GM18868 (cell line): ENCODE measurements around the gene ARHGEF26.
"Not testable (repeated sequence)": the region's sequence is repeated elsewhere in the genome, so short reads cannot be mapped to it uniquely, and the experiment has no call there.

ENCODE experiments used
- ATAC-seq: cut with Tn5 transposase; IDR thresholded peaks from one replicate; pipeline ENCODE4 v1.9.1; 2021; ENCODE audit warnings: mild to moderate bottlenecking, moderate library complexity; ENCODE audit not compliant: unreplicated experiment

The ARHGEF26 gene

GRCh38 chr3:154120961-154121700 lies at the start of gene ARHGEF26:
Gene ARHGEF26, plus strand, starts transcription at chr3:154121390. Its CDS starts 603 bp downstream, at chr3:154121993.
- peak; percentile 65 for ATAC-seq

DNA sequence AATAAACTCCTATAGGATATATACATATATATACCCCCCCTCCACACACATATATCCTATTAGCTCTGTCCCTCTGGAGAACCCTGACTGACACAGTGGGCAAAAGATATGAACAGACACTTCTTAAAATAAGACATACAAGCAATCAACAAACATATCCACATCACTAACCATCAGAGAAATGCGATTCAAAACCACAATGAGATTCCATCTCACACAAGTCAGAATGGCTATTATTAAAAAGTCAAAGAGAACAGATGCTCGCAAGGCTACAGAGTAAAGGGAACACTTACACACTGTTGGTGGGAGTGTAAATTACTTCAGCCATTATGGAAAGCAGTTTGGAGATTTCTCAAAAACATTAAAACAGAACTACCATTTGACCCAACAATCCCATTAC lies 46.2 kb upstream of the ARHGEF26 start:
- no peak for ATAC-seq

- ATAC-seq = no peak
These were observed 42.5 kb upstream of the ARHGEF26 start for GRCh38 chr3:154078672-154079071.

DNA sequence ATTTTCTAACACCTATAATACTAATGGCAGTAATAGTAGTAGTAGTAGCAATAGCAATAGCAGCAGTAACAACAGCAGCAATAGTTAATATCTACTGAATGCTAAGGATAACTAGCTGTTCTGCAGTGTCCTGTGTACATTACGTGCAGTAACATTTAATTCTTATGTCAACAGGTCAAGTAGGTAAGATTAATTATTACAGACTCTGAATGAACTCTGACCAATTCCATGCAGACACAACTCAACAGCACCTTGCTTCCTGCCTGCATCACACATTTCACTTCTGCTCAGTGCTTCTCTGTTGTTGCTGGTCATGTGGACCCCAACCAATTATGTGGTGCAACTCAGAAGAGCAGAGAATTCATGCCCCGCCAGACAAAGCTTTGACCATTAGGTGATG lies 39.9 kb upstream of the ARHGEF26 start:
- no peak for ATAC-seq

DNA sequence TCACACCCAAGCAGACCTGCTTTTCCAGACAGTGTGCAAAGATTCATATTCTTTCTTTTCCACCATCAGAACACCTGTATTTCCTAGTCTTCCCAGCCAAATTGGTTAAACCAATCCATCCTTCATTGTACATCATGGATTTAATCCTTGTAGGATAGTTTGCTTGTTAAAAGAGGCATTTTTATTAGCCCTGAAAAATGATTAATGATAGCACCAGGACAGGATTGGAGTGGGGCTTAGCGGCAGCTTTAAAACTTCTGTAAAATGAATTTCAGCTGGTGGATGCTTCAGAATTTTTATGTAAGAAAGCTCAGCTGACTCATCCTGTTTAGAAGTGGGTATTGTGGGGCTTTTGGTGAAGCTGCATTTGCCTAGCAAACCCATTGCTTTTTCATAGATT lies 36.1 kb upstream of the ARHGEF26 start:
- no peak for ATAC-seq

GRCh38 chr3:154085799-154086198 lies 35.4 kb upstream of the ARHGEF26 start:
- no peak for ATAC-seq

DNA sequence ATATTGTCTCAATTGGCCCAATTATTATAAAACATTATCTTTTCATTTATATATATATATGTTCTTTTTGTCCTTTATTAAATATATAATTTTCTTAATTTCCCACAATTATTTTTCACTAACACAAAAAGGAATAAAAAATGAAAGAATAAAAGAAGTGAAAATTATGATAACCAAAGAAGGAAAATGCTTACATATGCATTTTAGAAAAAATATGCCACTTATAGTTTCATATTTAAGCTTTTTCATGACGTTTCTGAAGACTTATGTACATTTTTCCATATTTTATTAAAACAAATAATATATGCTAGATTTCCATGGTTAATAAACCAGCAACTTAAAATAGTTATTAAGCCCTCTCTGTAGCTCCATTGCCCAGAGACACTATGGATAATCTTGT lies 34.9 kb upstream of the ARHGEF26 start:
- ATAC-seq = no peak

DNA sequence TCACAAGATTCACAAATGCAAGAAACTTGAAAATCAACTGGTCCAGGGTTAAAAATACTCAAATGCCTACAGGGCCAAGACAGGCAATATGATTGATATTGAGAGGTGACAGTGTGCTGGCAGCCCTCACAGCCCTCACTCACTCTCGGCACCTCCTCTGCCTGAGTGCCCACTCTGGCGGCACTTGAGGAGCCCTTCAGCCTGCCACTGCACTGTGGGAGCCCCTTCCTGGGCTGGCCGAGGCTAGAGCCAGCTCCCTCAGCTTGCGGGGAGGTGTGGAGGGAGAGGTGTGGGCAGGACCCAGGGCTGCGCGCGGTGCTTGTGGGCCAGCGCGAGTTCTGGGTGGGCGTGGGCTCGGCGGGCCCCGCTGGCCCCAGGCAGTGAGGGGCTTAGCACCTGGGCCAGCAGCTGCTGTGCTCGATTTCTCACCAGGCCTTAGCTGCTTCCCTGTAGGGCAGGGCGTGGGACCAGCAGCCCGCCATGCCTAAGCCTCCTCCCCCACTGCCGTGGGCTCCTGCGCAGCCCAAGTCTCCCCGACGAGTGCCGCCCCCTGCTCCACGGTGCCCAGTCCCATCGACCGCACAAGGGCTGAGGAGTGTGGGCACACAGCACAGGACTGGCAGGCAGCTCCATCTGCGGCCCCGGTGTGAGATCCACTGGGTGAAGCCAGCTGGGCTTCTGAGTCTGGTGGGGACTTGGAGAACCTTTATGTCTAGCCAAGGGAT lies 33.3 kb upstream of the ARHGEF26 start:
- ATAC-seq = not testable (repeated sequence)

GRCh38 chr3:154089421-154090420 lies 31.5 kb upstream of the ARHGEF26 start:
- ATAC-seq = no peak

- no peak for ATAC-seq
These were observed 27.1 kb upstream of the ARHGEF26 start for GRCh38 chr3:154094051-154094450.

- no peak for ATAC-seq
These were observed 25.3 kb upstream of the ARHGEF26 start for GRCh38 chr3:154095832-154096421.

DNA sequence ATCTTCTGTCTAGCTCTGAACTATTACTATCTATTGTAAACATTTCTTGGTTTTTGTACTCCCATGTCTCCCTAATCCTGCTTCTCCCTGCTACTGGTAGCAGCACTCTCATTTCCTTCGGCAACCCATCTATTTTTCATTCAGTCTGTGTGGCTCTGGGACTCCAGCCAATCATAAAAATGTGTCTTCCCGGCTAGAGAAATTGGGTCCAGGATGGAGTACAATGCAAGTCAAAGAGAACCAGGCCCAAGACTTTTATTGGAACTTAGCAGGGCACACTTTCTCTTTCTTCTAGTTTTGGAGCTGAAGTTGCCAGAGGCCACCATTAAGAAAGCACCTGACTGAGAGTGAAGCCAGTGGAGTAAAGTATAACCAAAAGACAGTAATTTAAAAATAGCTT lies 22.8 kb upstream of the ARHGEF26 start:
- no peak for ATAC-seq

DNA sequence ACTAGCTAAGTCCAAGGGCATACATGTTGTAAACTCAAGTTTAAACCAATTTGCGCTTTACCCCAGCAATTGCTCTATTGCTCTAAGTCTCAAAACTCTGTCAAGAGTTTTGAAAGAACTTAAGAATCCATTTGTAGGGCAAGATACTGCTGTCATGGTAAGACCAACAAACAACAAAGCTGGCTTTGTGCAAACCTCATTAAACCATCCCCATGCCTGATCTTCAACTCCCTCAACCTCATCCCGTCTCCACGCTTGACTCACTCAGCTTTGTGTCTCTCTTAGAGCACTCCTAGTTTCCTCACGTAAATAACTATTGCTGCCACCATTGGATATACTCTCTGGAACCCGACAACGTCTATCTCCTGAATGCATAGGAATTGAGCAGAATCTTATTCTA lies 20.6 kb upstream of the ARHGEF26 start:
- ATAC-seq = no peak

GRCh38 chr3:154101250-154101649 lies 19.9 kb upstream of the ARHGEF26 start:
- ATAC-seq = no peak

DNA sequence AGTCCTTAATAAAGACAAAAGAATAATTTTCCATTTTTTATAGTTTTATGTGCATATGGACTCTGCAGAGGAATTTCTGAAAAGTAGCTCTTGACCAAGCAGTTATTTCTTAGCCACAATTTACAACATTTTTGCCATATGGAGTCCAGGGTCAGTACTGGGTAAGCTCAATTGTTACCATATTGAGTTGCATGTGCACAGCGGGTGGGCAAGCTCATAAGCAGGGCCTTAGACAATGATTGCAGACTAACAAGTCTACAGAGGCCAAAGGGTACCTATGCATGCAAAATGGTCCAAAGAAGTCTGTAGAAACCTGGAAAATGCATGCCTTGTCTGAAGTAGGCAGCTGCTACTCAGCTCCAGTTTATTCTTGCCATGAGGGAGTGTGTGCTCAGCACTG lies 19.0 kb upstream of the ARHGEF26 start:
- ATAC-seq = no peak

DNA sequence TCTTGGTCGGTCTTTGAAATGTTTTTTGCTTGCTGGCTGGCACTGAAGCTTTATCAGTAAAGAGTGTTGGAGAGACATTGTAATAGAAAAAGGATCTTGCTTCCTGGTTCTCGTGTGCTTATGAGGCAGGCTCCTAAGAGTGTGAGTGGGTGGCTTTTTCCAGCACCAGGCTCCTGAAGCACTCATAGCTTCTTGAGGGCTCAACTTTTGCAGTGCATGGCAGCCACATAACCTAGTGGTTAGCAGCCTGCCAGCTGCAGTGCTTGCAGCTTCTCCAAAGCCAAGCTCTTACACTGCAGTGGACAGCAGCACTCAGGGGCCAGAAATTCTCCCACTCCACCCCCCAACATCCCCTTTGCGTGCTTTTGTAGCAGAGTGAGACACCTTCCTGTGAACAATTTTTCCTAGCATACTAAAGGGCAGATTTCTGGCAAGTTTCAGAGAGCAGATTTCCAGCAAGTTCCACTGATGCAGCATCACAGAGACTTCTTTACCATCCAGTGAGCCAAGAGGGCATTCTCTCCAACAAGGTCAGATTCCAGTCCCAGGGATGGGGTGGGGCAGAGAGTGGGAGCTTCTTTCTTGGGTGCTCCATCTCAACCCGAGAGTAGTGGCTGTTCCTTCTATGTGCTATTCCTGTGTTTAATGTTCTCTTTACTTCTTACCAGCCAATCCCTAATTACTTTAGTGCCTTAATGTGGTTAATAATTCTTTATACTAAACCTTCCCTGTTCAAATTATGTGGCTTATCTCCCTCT lies 15.8 kb upstream of the ARHGEF26 start:
- ATAC-seq = no peak

DNA sequence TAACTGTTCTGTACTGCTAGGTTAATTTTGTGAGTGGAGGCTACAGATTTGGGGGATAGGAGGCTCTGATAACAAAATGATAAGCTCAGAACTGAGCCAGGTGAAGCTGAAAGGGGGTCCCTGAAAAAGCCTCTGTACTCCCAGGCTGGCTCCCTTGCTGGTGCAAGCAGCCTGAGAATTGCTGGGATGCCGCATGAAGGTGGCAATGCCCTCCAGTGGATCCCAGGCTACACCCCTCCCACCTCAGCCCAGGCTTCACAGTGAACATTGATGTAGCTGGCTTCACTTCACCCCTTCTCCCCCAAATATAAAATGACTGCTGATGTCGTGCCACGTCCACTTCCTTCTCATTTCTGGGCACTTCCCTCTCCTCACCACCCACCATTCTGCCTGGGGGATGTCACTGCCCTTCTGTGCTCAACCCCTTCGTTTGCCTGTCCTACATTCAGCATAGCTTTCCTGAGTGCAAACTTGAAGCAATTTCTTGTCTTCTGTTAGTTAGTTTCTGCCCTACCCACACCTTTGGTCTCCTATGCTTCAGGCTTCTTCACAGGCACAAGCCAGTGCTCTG lies 9.7 kb upstream of the ARHGEF26 start:
- no peak for ATAC-seq

DNA sequence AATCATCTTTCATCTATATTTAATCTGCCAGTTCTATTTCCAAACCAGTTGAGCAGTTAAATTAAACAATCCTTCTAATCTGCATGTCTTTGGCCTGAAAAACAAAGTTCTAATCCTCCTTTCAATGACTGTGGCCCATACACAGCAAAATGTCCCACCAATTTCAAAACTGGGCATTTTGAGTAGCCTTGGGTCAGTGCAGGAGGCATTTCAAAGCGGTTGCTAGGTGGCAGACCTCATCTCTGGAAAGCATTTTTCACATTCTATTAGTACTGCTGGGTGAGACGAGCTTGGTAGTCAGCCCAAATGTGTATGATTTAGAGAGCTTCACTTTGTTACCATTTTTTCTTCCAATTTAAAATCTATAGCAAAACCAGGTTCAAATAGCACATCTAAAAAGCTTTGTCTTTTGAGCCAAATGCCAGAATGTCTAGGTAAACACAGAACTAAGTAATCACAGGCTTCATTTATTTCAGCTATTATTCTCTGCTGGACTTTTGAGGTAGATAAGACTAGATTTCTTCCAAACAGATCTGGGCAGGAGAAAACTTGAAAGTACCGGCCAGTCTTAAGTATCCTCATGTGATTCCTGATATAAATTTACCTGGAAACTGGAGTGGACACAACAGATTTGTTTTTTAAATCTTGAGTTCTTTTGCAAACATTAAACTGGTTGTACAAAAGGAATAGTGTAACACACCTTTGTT lies 8.9 kb upstream of the ARHGEF26 start:
- no peak for ATAC-seq

- no peak for ATAC-seq
These were observed 7.6 kb upstream of the ARHGEF26 start for GRCh38 chr3:154113609-154114008.
